Duodenal mucosa (tissue), 2 donors: Measurements from ENCODE around the gene C4orf36.

ENCODE experiments used
- H3K27ac ChIP-seq: one replicate; pipeline ENCODE4 v1.7.0; 2013; ENCODE audit warnings: low read depth, low read length
- H3K27me3 ChIP-seq, 2 donors: one replicate each; pipeline ENCODE4 v1.7.0; 2013; ENCODE audit warnings: low read length in 2 of 2, control low read depth in 1 of 2; ENCODE audit not compliant: insufficient read depth in 2 of 2, control insufficient read depth in 1 of 2
- H3K36me3 ChIP-seq, 2 donors: one replicate each; pipeline ENCODE4 v1.7.0; 2013; ENCODE audit warnings: low read length in 2 of 2, control low read depth in 1 of 2; ENCODE audit not compliant: insufficient read depth in 2 of 2, control insufficient read depth in 1 of 2
- H3K4me1 ChIP-seq, 2 donors: one replicate each; pipeline ENCODE4 v1.7.0; 2013; ENCODE audit warnings: low read length in 2 of 2, control low read depth in 1 of 2; ENCODE audit not compliant: insufficient read depth in 2 of 2, control insufficient read depth in 1 of 2
- H3K4me3 ChIP-seq, 2 donors: one replicate each; pipeline ENCODE4 v1.7.0; 2013; ENCODE audit warnings: low read length in 2 of 2, low read depth in 1 of 2
- H3K9ac ChIP-seq, 2 donors: one replicate each; pipeline ENCODE4 v1.7.0; 2013; ENCODE audit warnings: low read length in 2 of 2, low read depth in 1 of 2
- H3K9me3 ChIP-seq, 2 donors: one replicate each; pipeline ENCODE4 v1.7.0; 2013; ENCODE audit warnings: low read length in 2 of 2, control low read depth in 1 of 2; ENCODE audit not compliant: control insufficient read depth in 1 of 2

Gene C4orf36

DNA sequence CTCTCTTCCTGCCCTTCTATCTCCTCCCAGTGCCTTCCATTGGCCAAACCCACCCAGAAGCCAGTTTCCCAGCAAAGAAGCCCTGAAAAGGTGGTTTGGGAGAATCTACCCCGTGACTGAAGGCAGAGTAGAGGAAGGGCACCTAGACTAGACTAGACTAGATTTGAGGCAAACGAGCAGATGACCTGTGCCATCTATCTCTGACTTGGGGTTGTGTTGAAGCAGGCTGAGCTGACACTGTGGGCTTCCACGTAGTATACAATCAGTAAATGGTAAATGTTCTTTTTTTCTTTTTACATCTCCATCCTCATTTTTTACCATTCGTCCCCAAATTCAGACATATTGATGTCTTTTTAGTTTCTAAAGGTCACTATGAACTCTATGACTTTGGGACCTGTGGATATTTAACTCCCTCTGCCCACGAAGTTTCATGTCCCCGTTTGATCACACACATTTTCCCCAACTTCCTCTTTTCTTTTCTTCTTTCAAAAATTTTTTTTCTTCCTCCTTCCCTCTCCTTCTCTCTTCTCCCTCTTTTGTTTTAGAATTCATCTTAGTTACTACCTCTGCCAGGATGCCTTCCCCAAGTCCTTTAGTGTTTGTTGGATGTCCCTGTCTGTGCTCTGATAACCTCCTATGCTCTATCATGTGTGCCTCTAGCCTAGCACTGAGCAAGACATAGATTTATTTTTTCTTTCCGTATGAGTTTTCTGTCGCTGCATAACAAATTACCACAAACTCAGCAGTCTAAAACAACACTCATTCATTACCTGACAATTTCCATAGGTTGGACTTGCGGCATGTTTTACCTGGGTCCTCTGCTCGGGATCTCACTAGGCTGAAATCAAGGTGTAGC is 36.4 kb upstream of the C4orf36 start:
- H3K27me3 ChIP-seq: no peaks in the 10 kb centered on the region
- H3K9ac ChIP-seq: no peak overlapping the region
- H3K27ac ChIP-seq: no peak overlapping the region
- no peaks in the 10 kb centered on the region for H3K4me1 ChIP-seq
- H3K4me3 ChIP-seq: no peak overlapping the region
- peaks cover 6 to 7% of the 10 kb centered on the region in 2 donors for H3K36me3 ChIP-seq
- H3K9me3 ChIP-seq: no peaks in the 10 kb centered on the region

DNA sequence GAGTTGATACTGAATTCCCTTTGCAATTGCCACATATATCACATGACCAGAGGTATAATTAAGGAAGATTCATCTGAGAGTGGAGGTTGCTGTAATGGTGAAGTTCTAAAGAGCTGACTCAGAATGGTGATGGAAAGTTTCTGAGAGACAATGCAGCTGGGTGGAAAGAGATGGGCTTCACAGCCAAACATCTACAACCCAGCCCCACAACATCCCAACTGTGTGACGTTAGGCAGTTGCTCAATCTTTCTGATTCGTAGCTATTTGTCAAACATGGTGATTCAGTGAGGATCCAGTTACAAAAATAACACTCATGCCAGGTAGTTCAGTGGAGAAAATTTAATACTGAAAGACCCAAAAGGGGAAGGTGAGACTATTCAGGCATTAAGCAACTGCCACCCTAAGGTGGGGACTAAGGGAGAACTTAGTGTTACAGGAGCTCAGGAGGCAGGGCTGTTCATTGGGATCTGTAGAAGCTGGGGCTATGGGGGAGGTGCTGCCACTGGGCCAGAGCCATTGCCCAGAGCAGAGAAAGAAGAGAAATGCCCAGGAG is 35.7 kb upstream of the C4orf36 start:
- Histone ChIP-seq H3K4me1 (no peaks in the 10 kb centered on the region), H3K27ac (no peak overlapping the region), H3K36me3 (peaks cover 6 to 7% of the 10 kb centered on the region in 2 donors), H3K9me3 (no peaks in the 10 kb centered on the region), H3K9ac (no peak overlapping the region), H3K4me3 (no peak overlapping the region), H3K27me3 (no peaks in the 10 kb centered on the region)

DNA sequence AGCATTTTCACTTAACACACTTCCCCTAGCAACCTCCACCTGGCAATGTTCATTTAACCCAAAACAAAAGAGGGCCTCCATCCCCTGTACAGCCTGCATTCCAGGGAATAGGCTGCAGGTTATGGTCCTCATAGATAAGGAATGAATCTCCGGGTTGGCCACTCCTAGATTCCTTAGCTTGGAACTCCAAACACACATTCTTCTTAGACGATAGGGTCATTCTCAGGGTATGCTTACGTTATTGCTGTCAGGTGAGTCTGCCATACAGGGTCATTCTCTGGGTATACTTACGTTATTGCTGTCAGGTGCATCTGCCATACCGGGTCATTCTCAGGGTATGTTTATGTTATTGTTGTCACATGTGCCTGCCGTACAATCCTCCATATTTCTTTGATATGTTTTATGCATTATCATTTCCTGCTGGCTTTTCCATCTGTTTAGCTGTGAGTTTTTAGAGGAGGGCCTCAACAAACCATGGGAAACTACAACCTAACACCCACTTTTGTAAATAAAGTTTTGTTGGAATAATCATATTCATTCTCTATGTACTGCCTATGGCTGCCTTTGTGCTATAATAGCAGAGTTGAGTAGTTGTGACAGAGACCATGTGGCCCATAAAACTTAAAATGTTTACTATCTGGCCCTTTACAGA is 34.3 kb upstream of the C4orf36 start:
- Histone ChIP-seq H3K9ac (no peak overlapping the region), H3K4me3 (no peak overlapping the region), H3K27me3 (no peaks in the 10 kb centered on the region), H3K4me1 (no peaks in the 10 kb centered on the region), H3K9me3 (no peaks in the 10 kb centered on the region), H3K27ac (no peak overlapping the region), H3K36me3 (peaks cover 6 to 7% of the 10 kb centered on the region in 2 donors)

DNA sequence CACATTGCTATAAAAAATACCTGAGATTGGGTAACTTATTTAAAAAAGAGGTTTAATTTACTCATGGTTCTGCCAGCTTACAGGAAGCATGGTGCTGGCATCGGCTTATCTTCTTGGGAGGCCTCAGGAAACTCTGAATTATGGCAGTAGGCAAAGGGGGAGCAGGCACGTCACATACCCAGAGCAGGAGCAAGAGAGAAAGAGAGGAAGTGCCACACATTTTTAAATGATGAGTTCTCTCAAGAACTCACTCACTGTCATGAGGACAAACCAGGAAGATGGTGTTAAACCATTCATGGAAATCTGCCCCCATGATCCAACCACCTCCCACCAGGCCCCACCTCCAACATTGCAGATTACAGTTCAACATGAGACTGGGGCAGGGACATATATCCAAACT is 32.6 kb upstream of the C4orf36 start:
- Histone ChIP-seq H3K9me3 (no peaks in the 10 kb centered on the region), H3K4me3 (no peak overlapping the region), H3K27ac (no peak overlapping the region), H3K9ac (no peak overlapping the region), H3K27me3 (no peaks in the 10 kb centered on the region), H3K36me3 (peaks cover 0 to 3% of the 10 kb centered on the region in 2 donors), H3K4me1 (no peaks in the 10 kb centered on the region)

DNA sequence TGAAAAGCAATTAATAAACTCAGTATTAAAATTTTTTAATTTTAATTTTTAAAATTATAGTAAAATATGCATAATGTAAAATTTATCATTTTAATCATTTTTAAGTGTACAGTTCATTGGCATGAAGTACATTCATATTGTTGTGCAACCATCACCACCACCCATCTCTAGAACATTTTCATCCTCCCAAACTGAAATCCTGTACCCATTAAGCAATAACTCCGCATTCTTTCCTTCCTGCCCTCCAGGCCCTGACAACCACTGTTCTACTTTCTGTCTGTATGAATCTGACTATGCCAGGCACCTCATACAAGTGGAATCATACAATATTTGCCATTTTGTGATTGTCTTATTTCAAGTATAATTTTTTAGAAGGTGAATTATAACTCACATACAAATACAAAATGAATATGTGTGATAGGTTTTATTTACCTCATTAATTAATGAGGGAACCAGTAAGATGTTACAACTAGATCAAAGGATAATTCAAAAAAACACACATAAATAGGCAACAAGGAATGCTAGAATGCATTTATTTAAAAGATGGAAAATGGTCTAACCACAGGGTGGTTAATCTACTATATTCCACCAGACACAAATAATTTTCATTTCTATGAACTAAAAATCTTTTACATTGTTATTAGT is 29.5 kb upstream of the C4orf36 start:
- Histone ChIP-seq H3K4me3 (no peak overlapping the region), H3K36me3 (peaks cover 3% of the 10 kb centered on the region in 2 donors), H3K27ac (no peak overlapping the region), H3K9me3 (no peaks in the 10 kb centered on the region), H3K27me3 (no peaks in the 10 kb centered on the region), H3K9ac (no peak overlapping the region), H3K4me1 (no peaks in the 10 kb centered on the region)

DNA sequence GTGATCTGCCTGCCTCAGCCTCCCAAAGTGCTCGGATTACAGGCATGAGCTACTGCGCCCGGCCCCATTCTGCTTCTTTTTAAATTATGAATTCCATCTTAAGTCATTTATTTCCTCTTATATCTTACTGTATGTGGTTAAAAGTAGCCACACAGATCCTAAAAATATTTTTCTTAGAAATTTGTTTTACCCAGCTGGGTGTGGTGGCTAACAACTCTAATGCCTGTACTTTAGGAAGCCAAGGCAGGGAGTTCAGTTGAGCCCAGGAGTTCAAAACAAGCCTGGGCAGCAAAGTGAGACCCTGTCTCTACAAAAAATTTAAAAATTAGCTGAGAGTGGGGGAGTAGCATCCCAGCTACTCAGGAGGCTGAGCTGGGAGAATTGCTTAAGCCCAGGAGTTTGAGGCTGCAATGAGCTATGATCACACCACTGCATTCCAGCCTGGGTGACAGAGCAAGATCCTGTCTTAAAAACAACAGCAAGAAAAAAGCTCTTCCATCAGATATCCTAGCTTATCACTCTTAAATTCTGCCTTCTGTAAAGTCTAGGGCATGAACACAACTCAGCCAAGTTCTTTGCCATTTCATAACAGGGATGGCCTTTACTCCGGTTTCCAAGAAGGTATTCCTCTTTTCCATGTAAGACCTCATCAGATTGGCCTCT is 27.5 kb upstream of the C4orf36 start:
- Histone ChIP-seq H3K27ac (no peak overlapping the region), H3K36me3 (peaks cover 0 to 3% of the 10 kb centered on the region in 2 donors), H3K9ac (no peak overlapping the region), H3K4me1 (no peaks in the 10 kb centered on the region), H3K9me3 (no peaks in the 10 kb centered on the region), H3K27me3 (no peaks in the 10 kb centered on the region), H3K4me3 (no peak overlapping the region)

DNA sequence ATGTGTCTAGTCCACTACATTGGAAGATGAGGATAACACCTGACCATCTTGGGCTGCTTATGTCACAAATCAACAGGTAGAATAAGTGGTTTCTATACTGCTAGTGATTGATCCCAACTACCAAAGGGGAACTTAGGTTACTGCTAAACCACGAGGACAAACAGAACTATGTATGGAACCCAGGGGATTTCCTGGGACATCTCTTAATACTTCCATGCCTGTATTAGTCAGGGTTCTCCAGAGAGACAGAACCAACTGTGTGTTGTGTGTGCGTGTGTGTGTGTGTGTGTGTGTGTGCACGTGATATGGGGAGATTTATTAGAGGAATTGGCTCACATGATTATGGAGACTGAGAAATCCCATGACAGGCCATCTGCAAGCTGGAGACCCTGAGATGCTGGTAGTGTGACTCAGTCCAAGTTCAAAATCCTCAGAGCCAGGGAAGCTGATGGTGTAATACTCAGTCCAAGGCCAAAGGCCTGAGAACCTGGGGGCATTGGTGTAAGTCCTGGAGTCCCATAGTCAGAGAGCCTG is 26.4 kb upstream of the C4orf36 start:
- no peak overlapping the region for H3K4me3 ChIP-seq
- H3K27ac ChIP-seq: no peak overlapping the region

DNA sequence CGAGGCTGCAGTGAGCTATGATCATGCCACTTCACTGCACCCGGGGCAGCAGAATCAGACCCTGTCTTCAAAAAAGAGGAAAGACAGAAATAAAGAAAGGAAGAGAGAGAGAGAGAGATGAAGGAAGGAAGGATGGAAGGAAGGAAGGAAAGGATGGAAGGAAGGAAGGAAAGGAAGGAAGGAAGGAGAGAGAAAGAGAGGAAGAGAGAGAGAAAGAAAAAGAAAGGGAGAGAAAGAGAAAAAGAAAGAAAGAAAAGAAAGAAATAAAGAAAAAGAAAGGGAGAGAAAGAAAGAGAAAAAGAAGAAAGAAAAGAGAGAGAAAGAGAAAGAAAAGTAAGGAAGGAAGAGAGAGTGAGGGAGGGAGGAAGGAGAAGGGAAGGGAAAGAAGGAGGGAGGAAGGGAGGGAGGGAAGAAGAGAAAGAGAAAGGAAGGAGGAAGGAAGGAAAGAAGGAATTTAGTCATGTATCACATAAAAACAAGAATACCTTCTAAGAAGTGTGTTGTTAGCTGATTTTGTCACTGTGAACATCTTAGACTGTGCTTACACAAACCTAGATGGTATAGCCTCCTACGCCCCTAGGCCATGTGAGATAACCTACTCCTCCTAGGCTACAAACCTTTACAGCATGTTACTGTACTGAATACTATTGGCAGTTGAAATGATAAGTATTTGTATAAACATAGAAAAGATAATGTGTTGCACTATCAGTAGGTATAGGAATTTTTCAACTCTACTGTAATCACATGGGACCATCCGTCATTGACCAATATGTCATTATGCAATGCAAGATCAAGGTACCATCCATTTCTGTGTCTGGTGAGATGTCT is 25.2 kb upstream of the C4orf36 start:
- Histone ChIP-seq H3K27me3 (no peaks in the 10 kb centered on the region), H3K4me3 (no peak overlapping the region), H3K36me3 (peaks cover 0 to 6% of the 10 kb centered on the region in 2 donors), H3K9me3 (no peaks in the 10 kb centered on the region), H3K27ac (no peak overlapping the region), H3K9ac (no peak overlapping the region), H3K4me1 (no peaks in the 10 kb centered on the region)

More for the DNA sequence above, 26.4 kb upstream of the C4orf36 start:
- Histone ChIP-seq H3K4me1 (no peaks in the 10 kb centered on the region), H3K36me3 (peaks cover 0 to 3% of the 10 kb centered on the region in 2 donors), H3K9ac (no peak overlapping the region), H3K9me3 (no peaks in the 10 kb centered on the region), H3K27me3 (no peaks in the 10 kb centered on the region)

DNA sequence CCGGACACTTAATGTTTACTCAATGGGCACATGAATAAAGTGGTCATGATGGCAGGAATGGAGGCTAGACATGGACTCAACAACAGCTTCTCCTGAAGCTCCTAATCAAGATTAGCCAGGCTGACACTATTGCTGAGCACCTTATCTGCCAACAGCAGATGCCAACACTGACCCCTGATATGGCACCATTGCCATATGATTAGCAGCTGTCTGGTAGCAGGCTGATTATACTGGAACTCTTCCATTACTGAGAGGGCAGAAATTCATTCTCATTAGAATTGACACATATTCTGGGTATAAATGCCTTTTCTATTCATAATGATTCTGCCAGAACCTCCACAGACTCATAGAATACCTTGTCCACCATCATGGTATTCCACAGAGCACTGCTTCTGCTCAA is 24.2 kb upstream of the C4orf36 start:
- H3K4me1 ChIP-seq: no peaks in the 10 kb centered on the region
- H3K36me3 ChIP-seq: peaks cover 0 to 6% of the 10 kb centered on the region in 2 donors

More for the DNA sequence above, 24.2 kb upstream of the C4orf36 start:
- Histone ChIP-seq H3K4me3 (no peak overlapping the region), H3K9me3 (no peaks in the 10 kb centered on the region), H3K9ac (no peak overlapping the region), H3K27me3 (no peaks in the 10 kb centered on the region), H3K27ac (no peak overlapping the region)
